Fibroblast of mammary gland (primary cell): ENCODE measurements around the gene TRMU.
"Not testable (repeated sequence)": the region's sequence is repeated elsewhere in the genome, so short reads cannot be mapped to it uniquely, and the experiment has no call there.

ENCODE experiments used
- DNase-seq: peaks from one replicate; pipeline ENCODE4 v3.0.0-alpha.2; 2010; ENCODE audit warnings: low read depth
- H3K4me3 ChIP-seq: 2 replicates; pipeline ENCODE4 v1.5.1; 2011; ENCODE audit warnings: low read depth, mild to moderate bottlenecking, low read length, moderate library complexity; ENCODE audit not compliant: control insufficient read depth
- TF ChIP-seq, protein P1 (sequence below): conservative IDR thresholded peaks from 2 replicates; pipeline ENCODE4 v1.5.1; 2011; ENCODE audit warnings: low read depth, low read length, inconsistent platforms; ENCODE audit not compliant: control insufficient read depth, insufficient read depth

Gene TRMU

GRCh38 chr22:46303347-46303965 lies 32.1 kb upstream of the TRMU start:
- TF ChIP-seq, protein P1, sequence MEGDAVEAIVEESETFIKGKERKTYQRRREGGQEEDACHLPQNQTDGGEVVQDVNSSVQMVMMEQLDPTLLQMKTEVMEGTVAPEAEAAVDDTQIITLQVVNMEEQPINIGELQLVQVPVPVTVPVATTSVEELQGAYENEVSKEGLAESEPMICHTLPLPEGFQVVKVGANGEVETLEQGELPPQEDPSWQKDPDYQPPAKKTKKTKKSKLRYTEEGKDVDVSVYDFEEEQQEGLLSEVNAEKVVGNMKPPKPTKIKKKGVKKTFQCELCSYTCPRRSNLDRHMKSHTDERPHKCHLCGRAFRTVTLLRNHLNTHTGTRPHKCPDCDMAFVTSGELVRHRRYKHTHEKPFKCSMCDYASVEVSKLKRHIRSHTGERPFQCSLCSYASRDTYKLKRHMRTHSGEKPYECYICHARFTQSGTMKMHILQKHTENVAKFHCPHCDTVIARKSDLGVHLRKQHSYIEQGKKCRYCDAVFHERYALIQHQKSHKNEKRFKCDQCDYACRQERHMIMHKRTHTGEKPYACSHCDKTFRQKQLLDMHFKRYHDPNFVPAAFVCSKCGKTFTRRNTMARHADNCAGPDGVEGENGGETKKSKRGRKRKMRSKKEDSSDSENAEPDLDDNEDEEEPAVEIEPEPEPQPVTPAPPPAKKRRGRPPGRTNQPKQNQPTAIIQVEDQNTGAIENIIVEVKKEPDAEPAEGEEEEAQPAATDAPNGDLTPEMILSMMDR, result no peak
- peak; percentile 43 for DNase-seq
- no peak overlapping the region for H3K4me3 ChIP-seq

DNA sequence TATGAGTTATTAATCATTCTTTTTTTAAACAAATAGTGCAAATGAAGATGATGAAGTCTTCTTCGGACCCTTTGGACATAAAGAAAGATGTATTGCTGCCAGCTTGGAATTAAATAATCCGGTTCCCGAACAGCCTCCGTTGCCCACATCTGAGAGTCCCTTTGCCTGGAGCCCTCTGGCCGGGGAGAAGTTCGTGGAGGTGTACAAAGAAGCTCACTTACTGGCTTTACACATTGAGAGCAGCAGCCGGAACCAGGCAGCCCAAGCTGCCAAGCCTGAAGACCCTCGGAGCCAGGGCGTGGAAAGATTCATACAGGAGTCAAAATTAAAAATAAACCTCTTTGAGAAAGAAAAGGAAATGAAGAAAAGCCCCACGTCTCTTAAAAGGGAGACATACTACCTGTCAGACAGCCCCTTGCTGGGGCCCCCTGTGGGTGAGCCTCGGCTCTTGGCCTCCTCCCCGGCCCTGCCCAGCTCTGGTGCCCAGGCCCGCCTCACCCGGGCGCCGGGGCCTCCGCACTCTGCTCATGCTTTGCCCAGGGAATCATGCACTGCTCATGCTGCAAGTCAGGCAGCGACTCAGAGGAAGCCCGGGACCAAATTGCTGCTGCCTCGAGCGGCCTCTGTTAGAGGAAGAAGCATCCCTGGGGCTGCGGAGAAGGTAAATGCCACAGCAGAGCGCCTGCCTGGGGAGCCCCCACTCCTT lies 27.1 kb upstream of the TRMU start:
- TF ChIP-seq, protein P1, result no peak
- H3K4me3 ChIP-seq, result no peak overlapping the region
- no peak for DNase-seq

DNA sequence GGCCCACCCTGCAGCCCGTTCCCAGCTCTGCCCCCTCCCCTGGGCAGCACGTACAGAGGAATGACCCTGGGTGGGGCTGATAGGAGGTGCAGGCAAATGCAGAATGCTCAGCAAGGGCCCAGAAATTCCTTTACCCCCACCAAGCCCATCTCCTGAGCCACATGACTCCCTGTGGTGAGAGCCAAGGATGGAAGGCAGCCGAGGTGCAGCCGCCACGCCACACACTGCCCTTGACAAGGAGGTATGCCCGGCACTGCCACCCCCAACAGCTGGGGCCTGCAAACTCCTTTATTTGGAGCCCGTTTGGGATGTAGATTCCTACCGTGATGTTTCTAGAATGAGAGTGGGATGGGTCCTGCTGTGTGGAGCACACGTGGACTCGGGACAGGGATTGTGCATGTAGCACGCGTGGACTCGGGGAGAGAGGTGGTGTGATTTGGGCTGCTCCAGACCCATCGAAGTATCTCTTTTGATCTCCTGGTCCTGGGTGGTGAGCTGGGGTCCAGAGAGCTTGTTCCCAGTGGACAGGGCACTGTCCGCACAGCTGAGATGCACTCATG lies 25.9 kb upstream of the TRMU start:
- no peak for DNase-seq
- H3K4me3 ChIP-seq, result no peak overlapping the region
- TF ChIP-seq, protein P1, result no peak

DNA sequence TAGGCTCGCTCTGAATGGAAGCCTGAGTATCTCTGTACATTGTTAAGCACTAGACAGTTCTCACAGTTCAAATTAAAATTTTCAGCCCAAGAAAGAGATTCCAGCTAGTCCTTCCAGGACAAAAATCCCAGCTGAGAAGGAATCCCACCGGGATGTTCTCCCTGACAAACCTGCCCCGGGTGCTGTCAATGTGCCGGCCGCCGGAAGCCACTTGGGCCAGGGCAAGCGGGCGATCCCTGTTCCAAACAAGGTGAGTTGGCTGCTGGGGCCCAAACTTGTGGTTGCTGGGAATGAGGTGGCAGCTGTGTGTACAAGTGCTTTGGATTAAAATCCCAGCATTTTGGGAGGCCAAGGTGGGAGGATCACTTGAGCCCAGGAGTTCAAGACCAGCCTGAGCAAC lies 23.5 kb upstream of the TRMU start:
- DNase-seq, result no peak
- TF ChIP-seq, protein P1, result no peak

GRCh38 chr22:46312848-46313247 lies 22.7 kb upstream of the TRMU start:
- H3K4me3 ChIP-seq, DNase-seq: not testable (repeated sequence)

More for the DNA sequence above, 23.5 kb upstream of the TRMU start:
- H3K4me3 ChIP-seq, result no peak overlapping the region

- H3K4me3 ChIP-seq, result no peak overlapping the region
- TF ChIP-seq, protein P1, result no peak
- DNase-seq, result no peak
Measured at GRCh38 chr22:46315976-46316375, 19.5 kb upstream of the TRMU start.

GRCh38 chr22:46317646-46318045 lies 17.9 kb upstream of the TRMU start:
- H3K4me3 ChIP-seq, result no peak overlapping the region
- TF ChIP-seq, protein P1, result no peak
- DNase-seq, result no peak
